ENCODE measurements around the gene NRIP2. TPM values are rescaled to one million over a fixed set of nuclear protein-coding genes. Genes with fewer than 3 reads are reported as not detected.
"Not testable (repeated sequence)": the region's sequence is repeated elsewhere in the genome, so short reads cannot be mapped to it uniquely, and the experiment has no call there.

Gene NRIP2
- total RNA-seq, 4 donors from 2014 or later, result 0.38 to 1.6 TPM; not detected in 2

GRCh38 chr12:2876431-2877046 lies 41.7 kb upstream of the NRIP2 start:
- DNase-seq, result no peak
- Histone ChIP-seq H3K27me3 (no peaks in the 10 kb centered on the region), H3K27ac (peak overlapping the region; percentile 96 to 99 (median 98)), H3K9me3 (no peaks in the 10 kb centered on the region), H3K36me3 (peaks cover 0 to 14% (median 0%) of the 10 kb centered on the region in 3 donors), H3K4me1 (peaks cover 22 to 40% (median 25%) of the 10 kb centered on the region in 3 donors), H3K4me3 (peak overlapping the region; percentile 75 to 97 (median 88))
- 10 to 32% methylated on average over 3 to 9 of the region's 38 CpGs for WGBS, 2 donors
- TF ChIP-seq POLR2A (IDR thresholded peaks at IDR 0.05) (no peak), CTCF (IDR thresholded peaks at IDR 0.05) (no peak)
- intact Hi-C loops (cut with DNase I), result no loop called here

- DNase-seq; H3K27ac ChIP-seq; H3K27me3 ChIP-seq; H3K4me1 ChIP-seq; intact Hi-C loops (cut with DNase I); H3K9me3 ChIP-seq; H3K4me3 ChIP-seq: not testable (repeated sequence)
- WGBS, 2 donors, result 84 to 97% methylated on average over 8 to 9 of the region's 9 CpGs
- peaks cover 0 to 28% (median 0%) of the 10 kb centered on the region in 3 donors for H3K36me3 ChIP-seq
These were observed 34.3 kb upstream of the NRIP2 start for GRCh38 chr12:2868986-2869632.

- intact Hi-C loops (cut with DNase I), result no loop called here
- no peak overlapping the region for H3K27ac ChIP-seq
- no peak for DNase-seq
- no peaks in the 10 kb centered on the region for H3K27me3 ChIP-seq
- H3K4me1 ChIP-seq, result no peaks in the 10 kb centered on the region
- 93 to 97% methylated on average over 3 to 4 of the region's 9 CpGs for WGBS, 2 donors
- H3K36me3 ChIP-seq, result peaks cover 0 to 45% (median 3%) of the 10 kb centered on the region in 3 donors
- H3K9me3 ChIP-seq, result no peaks in the 10 kb centered on the region
- no peak overlapping the region for H3K4me3 ChIP-seq
- no peak for TF ChIP-seq POLR2A (IDR thresholded peaks at IDR 0.05)
- no peak for TF ChIP-seq CTCF (IDR thresholded peaks at IDR 0.05)
These were observed 29.4 kb upstream of the NRIP2 start for GRCh38 chr12:2864198-2864597.

GRCh38 chr12:2863402-2863801 lies 28.6 kb upstream of the NRIP2 start:
- H3K27ac ChIP-seq; H3K27me3 ChIP-seq; intact Hi-C loops (cut with DNase I); H3K4me3 ChIP-seq; DNase-seq; H3K9me3 ChIP-seq; H3K4me1 ChIP-seq: not testable (repeated sequence)
- peaks cover 0 to 53% (median 7%) of the 10 kb centered on the region in 3 donors for H3K36me3 ChIP-seq
- 93 to 94% methylated on average over 7 of the region's 7 CpGs for WGBS, 2 donors

GRCh38 chr12:2862876-2863275 lies 28.0 kb upstream of the NRIP2 start:
- Histone ChIP-seq H3K4me3 (no peak overlapping the region), H3K27me3 (no peaks in the 10 kb centered on the region), H3K36me3 (peaks cover 0 to 58% (median 7%) of the 10 kb centered on the region in 3 donors), H3K4me1 (no peaks in the 10 kb centered on the region), H3K27ac (no peak overlapping the region), H3K9me3 (no peaks in the 10 kb centered on the region)
- WGBS, 2 donors, result 93 to 96% methylated on average over 6 to 7 of the region's 7 CpGs
- no peak for DNase-seq
- no peak for TF ChIP-seq POLR2A (IDR thresholded peaks at IDR 0.05)
- no peak for TF ChIP-seq CTCF (IDR thresholded peaks at IDR 0.05)
- intact Hi-C loops (cut with DNase I), result no loop called here

GRCh38 chr12:2860170-2860569 lies 25.3 kb upstream of the NRIP2 start:
- intact Hi-C loops (cut with DNase I), result no loop called here
- peaks cover 0 to 55% (median 7%) of the 10 kb centered on the region in 3 donors for H3K36me3 ChIP-seq
- TF ChIP-seq POLR2A (IDR thresholded peaks at IDR 0.05) (no peak), CTCF (IDR thresholded peaks at IDR 0.05) (no peak)
- no peaks in the 10 kb centered on the region for H3K4me1 ChIP-seq
- DNase-seq, result no peak
- H3K4me3 ChIP-seq, result no peak overlapping the region
- H3K27me3 ChIP-seq, result no peaks in the 10 kb centered on the region
- H3K27ac ChIP-seq, result no peak overlapping the region
- H3K9me3 ChIP-seq, result no peaks in the 10 kb centered on the region

Measured in esophagus squamous epithelium (tissue), 5 donors.